MM.1S (cell line): ENCODE measurements around the gene AKR1E2.

Experiments used
- DNase-seq: peaks from one replicate; pipeline ENCODE4 v3.0.0-alpha.2; 2015
- H2AFZ ChIP-seq: fragments of 300-600 bp; sonication (generic); 2 replicates; pipeline ENCODE4 v1.6.0; 2016; ENCODE audit warnings: antibody characterized with exemption, low read length
- H3F3A ChIP-seq: fragments of 300-600 bp; sonication (generic); 2 replicates; pipeline ENCODE4 v1.6.1; 2016; ENCODE audit warnings: mild to moderate bottlenecking, antibody characterized with exemption, low read length, moderate library complexity, mixed read lengths; ENCODE audit not compliant: insufficient read depth
- H3K27ac ChIP-seq: fragments of 300-600 bp; sonication (generic); 2 replicates; pipeline ENCODE4 v1.5.1; 2016; ENCODE audit warnings: mild to moderate bottlenecking, low read length
- H3K27me3 ChIP-seq: fragments of 300-600 bp; sonication (generic); replicated peaks from 2 replicates; pipeline ENCODE4 v1.6.0; 2016; ENCODE audit warnings: low read length; ENCODE audit not compliant: insufficient read depth
- H3K36me3 ChIP-seq: fragments of 300-600 bp; sonication (generic); replicated peaks from 2 replicates; pipeline ENCODE4 v1.6.1; 2016; ENCODE audit warnings: mild to moderate bottlenecking, low read length, mixed read lengths; ENCODE audit not compliant: insufficient read depth
- H3K4me1 ChIP-seq: fragments of 300-600 bp; sonication (generic); 2 replicates; pipeline ENCODE4 v1.6.1; 2016; ENCODE audit warnings: low read length, mixed read lengths
- H3K4me2 ChIP-seq: fragments of 300-600 bp; sonication (generic); 2 replicates; pipeline ENCODE4 v1.6.0; 2016; ENCODE audit warnings: low read depth, low read length
- H3K4me3 ChIP-seq: fragments of 300-600 bp; sonication (generic); 2 replicates; pipeline ENCODE4 v1.5.1; 2016; ENCODE audit warnings: low read length, mixed read lengths
- H3K79me2 ChIP-seq: fragments of 300-600 bp; sonication (generic); 2 replicates; pipeline ENCODE4 v1.6.1; 2016; ENCODE audit warnings: mixed run types, low read length, mixed read lengths
- H3K9ac ChIP-seq: fragments of 300-600 bp; sonication (generic); 2 replicates; pipeline ENCODE4 v1.6.1; 2016; ENCODE audit warnings: low read length, mixed read lengths
- H3K9me2 ChIP-seq: fragments of 300-600 bp; sonication (generic); replicated peaks from 2 replicates; pipeline ENCODE4 v1.6.1; 2016; ENCODE audit warnings: mild to moderate bottlenecking, low read length, mixed read lengths; ENCODE audit not compliant: insufficient read depth
- H3K9me3 ChIP-seq: fragments of 300-600 bp; sonication (generic); replicated peaks from 2 replicates; pipeline ENCODE4 v1.6.1; 2016; ENCODE audit warnings: mild to moderate bottlenecking, low read length, mixed read lengths; ENCODE audit not compliant: insufficient read depth
- H4K20me1 ChIP-seq: fragments of 300-600 bp; sonication (generic); 2 replicates; pipeline ENCODE4 v1.6.1; 2016; ENCODE audit warnings: mild to moderate bottlenecking, low read length, moderate library complexity, mixed read lengths; ENCODE audit not compliant: insufficient read depth
- CTCF ChIP-seq: fragments of 300-600 bp; sonication (generic); IDR thresholded peaks from 2 replicates; pipeline ENCODE4 v1.5.1; 2016; ENCODE audit warnings: antibody characterized with exemption, low read length, mixed read lengths
- EZH2 ChIP-seq: fragments of 300-600 bp; sonication (generic); optimal IDR thresholded peaks from 2 replicates; pipeline ENCODE3; 2017; ENCODE audit warnings: low read depth, mild to moderate bottlenecking, antibody characterized with exemption, low read length, mixed read lengths
- EZH2phosphoT487 ChIP-seq: fragments of 300-600 bp; sonication (generic); IDR thresholded peaks from 2 replicates; pipeline ENCODE4 v1.6.1; 2018; ENCODE audit warnings: antibody characterized with exemption, low read length

The AKR1E2 gene

GRCh38 chr10:4825456-4825867, 545 bp upstream of the AKR1E2 start:
- Histone ChIP-seq H3K79me2 (no peaks in the 10 kb centered on the region), H3K4me2 (no peak overlapping the region)
- TF ChIP-seq EZH2phosphoT487 (no peak), EZH2 (no peak), CTCF (no peak)

GRCh38 chr10:4826792-4827324, 851 bp downstream of the AKR1E2 start:
- H3K4me3 ChIP-seq: peak overlapping the region; percentile 41
- peak overlapping the region; percentile 48 for H2AFZ ChIP-seq
- DNase-seq: no peak
- H3K9me3 ChIP-seq: no peaks in the 10 kb centered on the region
- H3K4me2 ChIP-seq: peak overlapping the region; percentile 65
- no peaks in the 10 kb centered on the region for H3K9me2 ChIP-seq
- H3K9ac ChIP-seq: peak overlapping the region; percentile 13; the same call in 1 of the 2 replicates
- H3K36me3 ChIP-seq: no peaks in the 10 kb centered on the region
- no peaks in the 10 kb centered on the region for H3K79me2 ChIP-seq
- no peaks in the 10 kb centered on the region for H3K4me1 ChIP-seq
- no peaks in the 10 kb centered on the region for H3F3A ChIP-seq
- TF ChIP-seq EZH2phosphoT487 (no peak), EZH2 (no peak), CTCF (no peak)
- no peak overlapping the region for H3K27ac ChIP-seq
- H4K20me1 ChIP-seq: no peaks in the 10 kb centered on the region
- no peaks in the 10 kb centered on the region for H3K27me3 ChIP-seq

More at GRCh38 chr10:4825456-4825867, 545 bp upstream of the AKR1E2 start:
- Histone ChIP-seq H3K4me1 (no peaks in the 10 kb centered on the region), H3F3A (no peaks in the 10 kb centered on the region), H3K27ac (no peak overlapping the region), H3K36me3 (no peaks in the 10 kb centered on the region), H3K9ac (no peak overlapping the region), H4K20me1 (no peaks in the 10 kb centered on the region), H2AFZ (no peak overlapping the region), H3K27me3 (no peaks in the 10 kb centered on the region), H3K9me3 (no peaks in the 10 kb centered on the region), H3K9me2 (no peaks in the 10 kb centered on the region), H3K4me3 (no peak overlapping the region)
- DNase-seq: no peak

- DNase-seq: no peak
- H3K9ac ChIP-seq: no peak overlapping the region
- H3K9me3 ChIP-seq: no peaks in the 10 kb centered on the region
- H3K4me1 ChIP-seq: no peaks in the 10 kb centered on the region
- TF ChIP-seq EZH2phosphoT487 (no peak), CTCF (no peak), EZH2 (no peak)
- no peaks in the 10 kb centered on the region for H3F3A ChIP-seq
- no peak overlapping the region for H3K4me2 ChIP-seq
- no peaks in the 10 kb centered on the region for H4K20me1 ChIP-seq
- no peak overlapping the region for H3K4me3 ChIP-seq
- H3K9me2 ChIP-seq: no peaks in the 10 kb centered on the region
- H2AFZ ChIP-seq: no peak overlapping the region
- no peaks in the 10 kb centered on the region for H3K36me3 ChIP-seq
- H3K27me3 ChIP-seq: no peaks in the 10 kb centered on the region
- no peak overlapping the region for H3K27ac ChIP-seq
- H3K79me2 ChIP-seq: no peaks in the 10 kb centered on the region
These were observed 2.0 kb downstream of the AKR1E2 start for GRCh38 chr10:4828005-4828404.
